ENCODE data around the gene CPTP.

GRCh38 chr1:1293263-1294249 is 31.0 kb upstream of the CPTP start:
- TF ChIP-seq CTCF (IDR thresholded peaks at IDR 0.05) (no peak), POLR2A (IDR thresholded peaks at IDR 0.05; ENCODE audit: low read depth) (no peak)

All from esophagus muscularis mucosa (tissue), 3 donors.